Epithelial cell of esophagus (primary cell): ENCODE measurements around the gene FAM171A1.

ENCODE experiments used
- DNase-seq: peaks from one replicate; pipeline ENCODE4 v3.0.0; 2010; ENCODE audit warnings: low read depth
- H3K4me3 ChIP-seq: 2 replicates; pipeline ENCODE4 v1.5.1; 2011; ENCODE audit warnings: mild to moderate bottlenecking, low read length, control low read depth
- TF ChIP-seq, protein P1 (sequence below): IDR thresholded peaks from 2 replicates; pipeline ENCODE4 v1.5.1; 2011; ENCODE audit warnings: low read depth, mild to moderate bottlenecking, low read length, control low read depth, inconsistent platforms; ENCODE audit not compliant: insufficient read depth; ENCODE audit errors: missing control alignments

The FAM171A1 gene

DNA sequence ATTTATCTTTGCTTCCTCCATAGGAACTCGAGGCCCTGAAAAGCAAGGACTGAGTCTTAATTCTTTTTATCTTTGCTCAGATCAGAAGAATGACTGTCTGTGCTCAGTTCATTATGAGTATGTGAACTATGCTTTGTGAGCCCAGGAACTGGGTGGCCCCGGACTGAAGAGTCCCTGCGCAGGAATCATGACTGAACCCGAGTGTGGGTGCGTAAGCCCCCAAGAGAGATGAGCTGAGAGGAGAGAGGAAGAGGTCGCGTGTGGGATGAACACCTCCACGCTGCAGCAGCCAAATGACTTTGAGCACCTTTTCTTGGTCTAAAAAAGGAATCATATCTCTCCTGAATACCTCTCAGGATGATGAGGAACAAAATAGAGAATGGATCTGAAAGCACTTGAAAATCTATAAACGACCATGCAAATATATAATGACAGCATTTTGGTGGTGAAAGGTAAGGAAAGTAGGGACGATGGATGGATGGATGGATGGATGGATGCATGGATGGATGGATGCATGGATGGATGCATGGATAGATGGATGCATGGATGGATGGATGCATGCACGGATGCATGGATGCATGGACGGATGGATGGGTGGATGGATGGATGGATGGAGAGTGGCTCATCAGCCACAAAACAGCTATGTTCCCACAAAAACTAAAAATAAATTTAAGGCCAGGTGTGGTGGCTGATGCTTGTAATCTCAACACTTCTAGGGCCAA lies 19.8 kb downstream of the FAM171A1 start:
- H3K4me3 ChIP-seq: no peak overlapping the region
- DNase-seq: no peak
- TF ChIP-seq, protein P1, sequence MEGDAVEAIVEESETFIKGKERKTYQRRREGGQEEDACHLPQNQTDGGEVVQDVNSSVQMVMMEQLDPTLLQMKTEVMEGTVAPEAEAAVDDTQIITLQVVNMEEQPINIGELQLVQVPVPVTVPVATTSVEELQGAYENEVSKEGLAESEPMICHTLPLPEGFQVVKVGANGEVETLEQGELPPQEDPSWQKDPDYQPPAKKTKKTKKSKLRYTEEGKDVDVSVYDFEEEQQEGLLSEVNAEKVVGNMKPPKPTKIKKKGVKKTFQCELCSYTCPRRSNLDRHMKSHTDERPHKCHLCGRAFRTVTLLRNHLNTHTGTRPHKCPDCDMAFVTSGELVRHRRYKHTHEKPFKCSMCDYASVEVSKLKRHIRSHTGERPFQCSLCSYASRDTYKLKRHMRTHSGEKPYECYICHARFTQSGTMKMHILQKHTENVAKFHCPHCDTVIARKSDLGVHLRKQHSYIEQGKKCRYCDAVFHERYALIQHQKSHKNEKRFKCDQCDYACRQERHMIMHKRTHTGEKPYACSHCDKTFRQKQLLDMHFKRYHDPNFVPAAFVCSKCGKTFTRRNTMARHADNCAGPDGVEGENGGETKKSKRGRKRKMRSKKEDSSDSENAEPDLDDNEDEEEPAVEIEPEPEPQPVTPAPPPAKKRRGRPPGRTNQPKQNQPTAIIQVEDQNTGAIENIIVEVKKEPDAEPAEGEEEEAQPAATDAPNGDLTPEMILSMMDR: no peak

DNA sequence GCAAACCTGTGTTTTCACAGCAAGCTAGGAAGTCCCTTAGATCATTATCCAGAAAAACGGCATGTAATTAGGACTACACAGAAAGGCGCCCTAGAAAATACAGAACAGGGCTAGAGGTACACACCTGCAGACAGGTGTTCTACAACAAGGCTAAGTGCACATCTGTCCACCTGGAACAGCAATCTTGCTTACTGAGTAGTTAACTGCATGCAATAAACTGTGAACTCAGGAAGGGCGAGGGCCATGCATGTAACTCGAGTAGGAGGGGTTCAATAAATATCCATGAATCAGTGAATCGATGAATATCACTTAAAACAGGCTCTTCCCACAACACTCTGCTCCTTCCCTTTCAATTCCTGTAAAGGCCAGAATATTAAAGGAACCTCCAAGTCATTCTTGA lies 22.0 kb downstream of the FAM171A1 start:
- DNase-seq: no peak
- TF ChIP-seq, protein P1: no peak
- no peak overlapping the region for H3K4me3 ChIP-seq

DNA sequence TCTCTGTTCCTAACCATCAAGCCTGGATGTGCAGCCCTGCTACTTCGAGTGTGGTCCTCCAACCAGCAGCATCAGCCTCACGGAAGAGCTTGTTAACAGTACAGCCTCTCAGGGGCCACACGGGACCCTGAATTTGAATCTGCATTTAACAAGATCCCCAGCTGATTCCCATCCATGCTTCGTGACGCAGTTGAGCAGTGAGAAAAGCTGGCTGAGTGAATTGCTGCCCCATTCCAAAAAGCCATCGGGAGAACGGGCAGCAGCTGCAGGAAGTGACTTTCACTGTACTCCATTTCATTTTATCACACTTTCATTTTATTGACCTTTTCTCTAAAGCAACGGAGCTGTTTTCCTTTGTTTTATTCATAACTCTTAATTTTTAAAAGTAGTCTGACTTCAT lies 22.5 kb downstream of the FAM171A1 start:
- no peak overlapping the region for H3K4me3 ChIP-seq
- DNase-seq: no peak
- TF ChIP-seq, protein P1: no peak

DNA sequence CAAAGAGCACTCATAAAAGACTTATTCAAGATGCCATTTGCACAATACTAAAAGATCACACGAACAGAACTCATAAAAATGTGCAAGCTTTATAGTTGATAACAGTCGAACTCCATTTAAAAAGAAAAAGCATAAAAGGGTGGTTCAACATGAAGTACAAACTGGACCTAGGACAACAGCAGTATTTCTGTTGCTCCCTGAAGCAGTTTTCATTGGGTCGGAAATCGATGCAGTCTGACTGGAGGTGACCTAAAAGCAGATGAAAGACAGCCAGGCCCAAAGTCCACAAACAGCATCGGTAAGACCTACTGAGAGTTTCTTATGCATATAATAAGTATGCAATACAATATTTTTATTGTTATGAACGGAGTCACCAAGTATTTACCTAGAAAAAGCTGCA lies 23.9 kb downstream of the FAM171A1 start:
- H3K4me3 ChIP-seq: no peak overlapping the region
- TF ChIP-seq, protein P1: no peak
- DNase-seq: no peak

DNA sequence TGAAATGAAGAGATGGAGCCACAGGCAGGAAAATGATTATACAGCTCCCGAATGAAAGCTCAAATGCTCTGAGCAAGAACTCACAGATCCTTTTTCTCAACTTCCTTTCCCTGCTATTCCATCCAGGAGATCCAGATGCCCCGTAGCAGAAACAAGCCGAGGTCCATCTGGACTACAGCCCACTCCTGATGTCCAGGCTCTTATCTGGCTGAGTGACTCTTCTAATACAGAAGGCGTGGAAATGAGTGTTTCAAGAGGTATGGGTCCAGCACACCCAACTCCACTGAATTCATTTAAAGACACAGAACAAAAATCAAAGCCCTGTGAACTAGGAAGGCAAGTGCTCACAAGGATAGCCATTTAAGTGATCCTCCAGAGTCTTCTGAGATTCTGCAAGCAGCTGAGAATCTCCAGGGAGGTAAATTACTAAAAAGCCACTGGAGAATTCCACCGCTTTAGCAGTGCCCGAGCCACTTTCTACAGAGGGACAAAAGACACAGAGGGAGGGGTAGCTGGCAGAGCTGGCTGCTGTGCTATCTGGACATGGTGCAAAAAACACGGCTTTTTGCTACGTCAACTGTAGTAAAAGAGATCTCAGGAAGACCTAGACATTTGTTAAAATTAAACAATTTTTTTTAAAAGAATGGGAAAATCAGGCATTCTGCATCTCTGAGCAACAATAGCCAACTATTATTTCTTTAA lies 24.5 kb downstream of the FAM171A1 start:
- TF ChIP-seq, protein P1: no peak
- DNase-seq: no peak
- no peak overlapping the region for H3K4me3 ChIP-seq

DNA sequence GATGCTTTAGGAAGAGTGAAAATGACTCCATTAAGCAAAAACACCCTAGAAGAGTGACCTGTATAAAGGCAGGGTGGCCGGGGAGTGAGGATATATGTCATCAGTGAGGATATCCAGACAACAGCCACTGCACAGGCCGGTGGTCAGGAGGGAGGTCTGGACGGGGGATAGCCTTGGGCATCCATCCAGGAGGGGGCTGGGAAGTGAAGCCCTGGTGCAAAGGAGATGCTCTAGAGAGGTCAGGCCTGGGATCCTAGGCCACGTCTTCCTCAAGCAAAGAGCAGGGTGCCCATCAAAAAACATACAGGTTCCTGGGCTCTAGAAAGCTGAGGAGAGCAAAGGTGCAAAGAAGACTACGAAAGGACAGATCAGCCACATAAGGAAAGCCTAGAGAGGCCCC lies 25.6 kb downstream of the FAM171A1 start:
- no peak overlapping the region for H3K4me3 ChIP-seq
- TF ChIP-seq, protein P1: no peak
- no peak for DNase-seq
